ENCODE data around the gene TPM4.

The TPM4 gene

GRCh38 chr19:16121967-16122366, 45.7 kb downstream of the TPM4 start:
- DNase-seq (ENCODE audit: insufficient read length, low spot score) (no peak), FAIRE-seq (no peak)

GRCh38 chr19:16124953-16125352, 48.7 kb downstream of the TPM4 start:
- DNase-seq (ENCODE audit: insufficient read length, low spot score) (no peak), FAIRE-seq (no peak)

- FAIRE-seq = no peak
- DNase-seq (ENCODE audit: insufficient read length, low spot score) = no peak
Measured at GRCh38 chr19:16125737-16126495, 49.6 kb downstream of the TPM4 start.

GRCh38 chr19:16127080-16127479, 50.8 kb downstream of the TPM4 start:
- DNase-seq (ENCODE audit: insufficient read length, low spot score) (no peak), FAIRE-seq (no peak)

- DNase-seq (ENCODE audit: insufficient read length, low spot score) (no peak), FAIRE-seq (no peak)
Measured at GRCh38 chr19:16127776-16128371, 51.6 kb downstream of the TPM4 start.

- FAIRE-seq (no peak), DNase-seq (ENCODE audit: insufficient read length, low spot score) (no peak)
Measured at GRCh38 chr19:16131648-16132047, 55.4 kb downstream of the TPM4 start.

GRCh38 chr19:16133818-16134217, 57.5 kb downstream of the TPM4 start:
- FAIRE-seq = no peak
- no peak for DNase-seq (ENCODE audit: insufficient read length, low spot score)

- DNase-seq (ENCODE audit: insufficient read length, low spot score) = no peak
- FAIRE-seq = no peak
Measured at GRCh38 chr19:16134510-16134909, 58.2 kb downstream of the TPM4 start.

- DNase-seq (ENCODE audit: insufficient read length, low spot score) (no peak), FAIRE-seq (no peak)
Measured at GRCh38 chr19:16135430-16136127, 59.3 kb downstream of the TPM4 start.

- FAIRE-seq = no peak
- no peak for DNase-seq (ENCODE audit: insufficient read length, low spot score)
Measured at GRCh38 chr19:16136185-16136999, 60.1 kb downstream of the TPM4 start.

- no peak for FAIRE-seq
- no peak for DNase-seq (ENCODE audit: insufficient read length, low spot score)
Measured at GRCh38 chr19:16139752-16140151, 63.5 kb downstream of the TPM4 start.

GRCh38 chr19:16141043-16141442, 64.7 kb downstream of the TPM4 start:
- DNase-seq (ENCODE audit: insufficient read length, low spot score) (no peak), FAIRE-seq (no peak)

GRCh38 chr19:16142032-16142580, 65.8 kb downstream of the TPM4 start:
- DNase-seq (ENCODE audit: insufficient read length, low spot score) (no peak), FAIRE-seq (no peak)

GRCh38 chr19:16143399-16144215, 67.3 kb downstream of the TPM4 start, which contains the start of gene HSH2D:
HSH2D (plus strand) TSS chr19:16143685; CDS start chr19:16148751, 5,066 bp downstream.
- FAIRE-seq (no peak), DNase-seq (ENCODE audit: insufficient read length, low spot score) (no peak)

- FAIRE-seq = no peak
- no peak for DNase-seq (ENCODE audit: insufficient read length, low spot score)
Measured at GRCh38 chr19:16144216-16144581, 67.9 kb downstream of the TPM4 start.

GRCh38 chr19:16146112-16146511, 69.8 kb downstream of the TPM4 start:
- DNase-seq (ENCODE audit: insufficient read length, low spot score) (no peak), FAIRE-seq (no peak)

- no peak for FAIRE-seq
Measured at GRCh38 chr19:16148443-16149229, 72.3 kb downstream of the TPM4 start.

More at GRCh38 chr19:16148443-16149229, 72.3 kb downstream of the TPM4 start:
- DNase-seq (ENCODE audit: insufficient read length, low spot score) = no peak
